AG04450 (cell line): Measurements from ENCODE around the gene PEX1. TPM values are rescaled to one million over a fixed set of nuclear protein-coding genes. Genes with fewer than 3 reads are reported as not detected.

Source experiments
- CTCF ChIA-PET: fragments of 300-600, 350-600 bp; formaldehyde crosslinking; extraction: SDS; loops from one replicate; lab custom pipeline; 2022; ENCODE audit warnings: antibody characterized with exemption, inconsistent platforms; lab: Charles Lee
- POLR2A ChIA-PET: fragments of 350-600 bp; formaldehyde crosslinking; extraction: SDS; loops from one replicate; lab custom pipeline; 2021; ENCODE audit warnings: antibody characterized with exemption, inconsistent platforms; lab: Yijun Ruan, JAX
- DNase-seq: peaks from one replicate; pipeline ENCODE4 v3.0.0-alpha.2; 2011; ENCODE audit warnings: low read depth, low spot score
- H3K27ac ChIP-seq: one replicate; pipeline ENCODE4 v1.5.1; 2012; ENCODE audit warnings: low read depth, low read length, control low read depth
- H3K27me3 ChIP-seq: one replicate; pipeline ENCODE4 v1.6.0; 2012; ENCODE audit warnings: low read length; ENCODE audit not compliant: control insufficient read depth, insufficient read depth
- H3K4me3 ChIP-seq: 2 replicates; pipeline ENCODE4 v1.5.1; 2011; ENCODE audit warnings: mild to moderate bottlenecking, low read depth, low read length, control low read depth
- H3K9me3 ChIP-seq: 2 replicates; pipeline ENCODE4 v1.5.1; 2012; ENCODE audit warnings: low read length; ENCODE audit not compliant: control insufficient read depth, insufficient read depth
- polyA plus RNA-seq: library from polyadenylated mRNA; depleted of rRNA; stranded (reverse); fragments of >200 nt; gene quantifications from 2 replicates; pipeline ENCODE4 v1.2.3, GENCODE V29; 2011; rRNA removed
- TF ChIP-seq, protein P1 (sequence below): IDR thresholded peaks from 2 replicates; pipeline ENCODE4 v1.5.1; 2011; ENCODE audit warnings: low read depth, low read length, control low read depth, inconsistent platforms

Gene PEX1
- polyA plus RNA-seq, 1 experiment: 20.9 TPM

DNA sequence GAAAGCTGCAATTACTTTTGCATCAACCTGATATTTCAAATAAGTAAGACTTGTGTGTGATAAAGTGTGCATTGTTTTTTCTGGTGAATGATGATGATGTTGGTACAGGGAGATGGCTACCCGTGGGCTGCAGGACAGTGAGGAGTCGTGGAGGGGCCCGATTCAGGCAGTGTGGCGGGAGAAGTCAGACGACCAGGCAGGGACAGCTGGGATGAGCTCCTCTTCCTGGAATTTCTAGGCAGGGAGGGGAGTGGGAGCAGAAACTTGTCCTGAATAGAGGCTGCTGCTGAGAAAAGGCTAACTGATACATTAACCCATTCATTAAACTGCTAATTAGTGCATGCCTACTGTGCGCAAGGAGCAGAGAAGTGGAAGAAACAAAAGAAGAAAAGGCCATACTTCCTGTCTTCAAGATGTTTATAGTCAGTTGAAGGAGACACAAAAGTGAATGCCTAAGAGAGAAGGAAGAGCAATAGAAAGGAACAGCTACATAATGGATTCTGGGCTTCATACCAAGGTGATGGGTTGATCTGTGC is 90.3 kb downstream of the PEX1 start:
- DNase-seq: no peak
- no peak overlapping the region for H3K27ac ChIP-seq
- CTCF ChIA-PET: interaction anchor here (0.6 to 1.9 kb wide), 4 partner anchors 9 to 381 kb away, joined by 3 to 15 read pairs (median 6); partner anchors contain the start of gene GATAD1
- peaks cover 12% of the 10 kb centered on the region for H3K27me3 ChIP-seq
- no peak overlapping the region for H3K4me3 ChIP-seq
- no peaks in the 10 kb centered on the region for H3K9me3 ChIP-seq
- TF ChIP-seq, protein P1, sequence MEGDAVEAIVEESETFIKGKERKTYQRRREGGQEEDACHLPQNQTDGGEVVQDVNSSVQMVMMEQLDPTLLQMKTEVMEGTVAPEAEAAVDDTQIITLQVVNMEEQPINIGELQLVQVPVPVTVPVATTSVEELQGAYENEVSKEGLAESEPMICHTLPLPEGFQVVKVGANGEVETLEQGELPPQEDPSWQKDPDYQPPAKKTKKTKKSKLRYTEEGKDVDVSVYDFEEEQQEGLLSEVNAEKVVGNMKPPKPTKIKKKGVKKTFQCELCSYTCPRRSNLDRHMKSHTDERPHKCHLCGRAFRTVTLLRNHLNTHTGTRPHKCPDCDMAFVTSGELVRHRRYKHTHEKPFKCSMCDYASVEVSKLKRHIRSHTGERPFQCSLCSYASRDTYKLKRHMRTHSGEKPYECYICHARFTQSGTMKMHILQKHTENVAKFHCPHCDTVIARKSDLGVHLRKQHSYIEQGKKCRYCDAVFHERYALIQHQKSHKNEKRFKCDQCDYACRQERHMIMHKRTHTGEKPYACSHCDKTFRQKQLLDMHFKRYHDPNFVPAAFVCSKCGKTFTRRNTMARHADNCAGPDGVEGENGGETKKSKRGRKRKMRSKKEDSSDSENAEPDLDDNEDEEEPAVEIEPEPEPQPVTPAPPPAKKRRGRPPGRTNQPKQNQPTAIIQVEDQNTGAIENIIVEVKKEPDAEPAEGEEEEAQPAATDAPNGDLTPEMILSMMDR: no peak
- POLR2A ChIA-PET: no interaction called here

Other genes starting within 250 kb of the PEX1 start
- gene GATAD1, start 81.0 kb downstream of the PEX1 start, polyA plus RNA-seq: 26.9 and 31.7 TPM in 2 replicates
- gene ERVW-1, start 50.6 kb downstream of the PEX1 start, polyA plus RNA-seq: not detected in 2 replicates
- 5.7 and 7.3 TPM in 2 replicates for gene RBM48, start 275 bp upstream of the PEX1 start, polyA plus RNA-seq
- gene FAM133B, start 61.9 kb upstream of the PEX1 start, polyA plus RNA-seq: 16.8 and 27.0 TPM in 2 replicates